ENCODE results near the gene FRZB.

FRZB gene

GRCh38 chr2:182833084-182833854 lies 33.2 kb downstream of the FRZB start:
- no peak for DNase-seq

GRCh38 chr2:182831921-182832320 lies 34.5 kb downstream of the FRZB start:
- DNase-seq, result no peak

- DNase-seq, result no peak
Measured at GRCh38 chr2:182831101-182831500, 35.3 kb downstream of the FRZB start.

- DNase-seq, result no peak
Measured at GRCh38 chr2:182827182-182827879, 39.1 kb downstream of the FRZB start.

GRCh38 chr2:182826496-182826895 lies 39.9 kb downstream of the FRZB start:
- no peak for DNase-seq

- DNase-seq, result no peak
Measured at GRCh38 chr2:182826064-182826463, 40.4 kb downstream of the FRZB start.

GRCh38 chr2:182824767-182825158 lies 41.7 kb downstream of the FRZB start:
- DNase-seq, result no peak

- DNase-seq, result no peak
Measured at GRCh38 chr2:182824056-182824766, 42.2 kb downstream of the FRZB start.

GRCh38 chr2:182822733-182823132 lies 43.7 kb downstream of the FRZB start:
- no peak for DNase-seq

- DNase-seq, result no peak
Measured at GRCh38 chr2:182821182-182821581, 45.3 kb downstream of the FRZB start.

GRCh38 chr2:182819412-182819811 lies 47.0 kb downstream of the FRZB start:
- DNase-seq, result no peak

GRCh38 chr2:182818925-182819324 lies 47.5 kb downstream of the FRZB start:
- no peak for DNase-seq

- no peak for DNase-seq
Measured at GRCh38 chr2:182818501-182818900, 47.9 kb downstream of the FRZB start.

GRCh38 chr2:182817558-182817957 lies 48.9 kb downstream of the FRZB start:
- no peak for DNase-seq

GRCh38 chr2:182816866-182817265 lies 49.6 kb downstream of the FRZB start:
- no peak for DNase-seq

GRCh38 chr2:182814804-182815203 lies 51.6 kb downstream of the FRZB start:
- DNase-seq, result no peak

- DNase-seq, result no peak
Measured at GRCh38 chr2:182814380-182814779, 52.1 kb downstream of the FRZB start.

- no peak for DNase-seq
Measured at GRCh38 chr2:182810087-182810486, 56.4 kb downstream of the FRZB start.

GRCh38 chr2:182807319-182807718 lies 59.1 kb downstream of the FRZB start:
- no peak for DNase-seq

- no peak for DNase-seq
Measured at GRCh38 chr2:182804128-182804527, 62.3 kb downstream of the FRZB start.

- DNase-seq, result no peak
Measured at GRCh38 chr2:182798736-182799135, 67.7 kb downstream of the FRZB start.

- no peak for DNase-seq
Measured at GRCh38 chr2:182792441-182792840, 74.0 kb downstream of the FRZB start.

- no peak for DNase-seq
Measured at GRCh38 chr2:182784777-182785176, 81.7 kb downstream of the FRZB start.
